ENCODE data around the gene WBP1L. TPM values are rescaled to one million over a fixed set of nuclear protein-coding genes. Genes with fewer than 3 reads are reported as not detected.

Gene WBP1L
- total and polyA plus RNA-seq, 2 experiments from 2014 or later = 7.0 to 55.7 TPM

- H3K27ac ChIP-seq (ENCODE audit: low read depth) = no peak overlapping the region
- TF ChIP-seq ETS1 (IDR thresholded peaks at IDR 0.05) = no peak
- no peak for TF ChIP-seq REST (IDR thresholded peaks at IDR 0.05; ENCODE audit: unreplicated experiment)
- TF ChIP-seq CREB1 (CRISPR knock-in tag; IDR thresholded peaks at IDR 0.05; ENCODE audit: low read depth) = no peak
- TF ChIP-seq ZNF331 (CRISPR knock-in tag; IDR thresholded peaks at IDR 0.05; ENCODE audit: low read depth) = no peak
- TF ChIP-seq STAT1 (IDR thresholded peaks at IDR 0.05; ENCODE audit: unreplicated experiment) = no peak
- TF ChIP-seq CTCF (conservative IDR thresholded peaks at IDR 0.05; ENCODE audit: low read depth in 2 of 2) = no peak
- no peak for TF ChIP-seq JUNB (IDR thresholded peaks at IDR 0.05; ENCODE audit: unreplicated experiment)
- TF ChIP-seq ZNF114 (CRISPR knock-in tag; IDR thresholded peaks at IDR 0.05) = no peak
- TF ChIP-seq EZH2 (IDR thresholded peaks at IDR 0.05; ENCODE audit: low read depth, unreplicated experiment) = no peak
- TF ChIP-seq ZNF462 (CRISPR knock-in tag; IDR thresholded peaks at IDR 0.05) = no peak
- no peak for TF ChIP-seq EZH2phosphoT487 (IDR thresholded peaks at IDR 0.05; ENCODE audit: unreplicated experiment)
- TF ChIP-seq NANOG (IDR thresholded peaks at IDR 0.05; ENCODE audit: borderline replicate concordance) = no peak
- TF ChIP-seq POLR2AphosphoS5 (IDR thresholded peaks at IDR 0.05; ENCODE audit: low read depth) = no peak
- peaks cover 17% of the 10 kb centered on the region for H3K79me2 ChIP-seq (replicated peaks; ENCODE audit: insufficient read depth)
- DNase-seq (ENCODE audit: low spot score) (no peak), ATAC-seq (no peak)
- peaks cover 47% of the 10 kb centered on the region for H3K4me1 Mint-ChIP-seq
- H3K27me3 Mint-ChIP-seq (ENCODE audit: insufficient read depth, low read depth, poor library complexity) = peaks cover 4% of the 10 kb centered on the region
- no peak overlapping the region for H2AFZ ChIP-seq
- H3K4me3 Mint-ChIP-seq = no peak overlapping the region
- no peaks in the 10 kb centered on the region for H3K9me2 ChIP-seq (ENCODE audit: insufficient read depth)
- H3K36me3 Mint-ChIP-seq (ENCODE audit: low read depth) = peaks cover 2% of the 10 kb centered on the region; the same call in 1 of the 3 replicates
- no peaks in the 10 kb centered on the region for H3K9me3 Mint-ChIP-seq
- H3F3A ChIP-seq (replicated peaks; ENCODE audit: low read depth) = no peaks in the 10 kb centered on the region
- H3K4me2 ChIP-seq = no peak overlapping the region
- H3K4me1 ChIP-seq (ENCODE audit: insufficient read depth) = peaks cover 39% of the 10 kb centered on the region
- H3K4me3 ChIP-seq = no peak overlapping the region
- H3K36me3 ChIP-seq (ENCODE audit: insufficient read depth) = no peaks in the 10 kb centered on the region
- H4K20me1 ChIP-seq (replicated peaks; ENCODE audit: insufficient read depth) = no peaks in the 10 kb centered on the region; the same call in 1 of the 2 replicates
- H3K27ac Mint-ChIP-seq = no peak overlapping the region
- H3K27me3 ChIP-seq (ENCODE audit: insufficient read depth) = no peaks in the 10 kb centered on the region
Observed at GRCh38 chr10:102782673-102783551, 39.2 kb downstream of the WBP1L start.
